Spleen (tissue), 7 donors: ENCODE data around the gene TRPM7.

Experiments
- CTCF ChIP-seq, 11 experiments: fragments of 200-600 bp in 7 of 11; fragments of 450-650 bp in 4 of 11; sonication (generic) in 4 of 11; IDR thresholded peaks in 8 of 11; conservative IDR thresholded peaks in 3 of 11; 1 replicate in 7 of 11; 2 replicates in 4 of 11; pipeline versions ENCODE4 v1.4.0 to v1.8.0; 2016 to 2021; ENCODE audit warnings: antibody characterized with exemption in 11 of 11, inconsistent platforms in 4 of 11, mild to moderate bottlenecking in 1 of 11
- POLR2A ChIP-seq, 3 donors: fragments of 450-650 bp; IDR thresholded peaks; one replicate each; pipeline ENCODE4 v1.5.1; 2017; ENCODE audit warnings: antibody characterized with exemption in 3 of 3, mild to moderate bottlenecking in 1 of 3
- POLR2AphosphoS5 ChIP-seq, 3 donors: sonication (generic); formaldehyde crosslinking; IDR thresholded peaks; one replicate each; pipeline ENCODE4 v1.5.1; 2017; ENCODE audit warnings: antibody characterized with exemption in 3 of 3
- donor health status: DM: no; HTN: no; CAD: no; lungs with moderate emphysema.
- donor health status: DM: no; HTN: no; CAD: no.
- donor health status: DM: no; HTN: no; CAD: no.

- TF ChIP-seq CTCF (IDR thresholded peaks at IDR 0.05 in 8 of 11, conservative IDR thresholded peaks at IDR 0.05 in 3 of 11) (no peak), POLR2AphosphoS5 (IDR thresholded peaks at IDR 0.05) (no peak), POLR2A (IDR thresholded peaks at IDR 0.05) (no peak)
Observed at GRCh38 chr15:50563756-50564155, 122.8 kb downstream of the TRPM7 start.
